Upper lobe of left lung (tissue), 6 donors: ENCODE measurements around the gene FIP1L1. TPM values are rescaled to one million over a fixed set of nuclear protein-coding genes. Genes with fewer than 3 reads are reported as not detected.

Experiments used
- ATAC-seq, 2 donors: fragments of 200-7000 bp; cut with Tn5 transposase; one replicate each; pipeline ENCODE4 v1.9.1; 2022; ENCODE audit warnings: mild to moderate bottlenecking in 2 of 2, moderate library complexity in 2 of 2; ENCODE audit not compliant: low FRiP score in 2 of 2
- DNase-seq, 2 donors: peaks; one replicate each; pipeline ENCODE4 v3.0.0-alpha.2; 2019 to 2020
- H3K27ac ChIP-seq, 4 donors: fragments of 200-600 bp; sonication (generic); one replicate each; pipeline ENCODE4 v1.5.1; 2016 to 2019
- H3K27me3 ChIP-seq, 4 donors: fragments of 200-600 bp; sonication (generic); one replicate each; pipeline ENCODE4 v1.5.1; 2017 to 2019
- H3K36me3 ChIP-seq, 4 donors: fragments of 200-600 bp; sonication (generic); one replicate each; pipeline ENCODE4 v1.5.1; 2016 to 2019
- H3K4me1 ChIP-seq, 4 donors: fragments of 200-600 bp; sonication (generic); one replicate each; pipeline ENCODE4 v1.5.1; 2018 to 2019
- H3K4me3 ChIP-seq, 4 donors: fragments of 200-600 bp; sonication (generic); one replicate each; pipeline ENCODE4 v1.5.1; 2017 to 2019; ENCODE audit warnings: mild to moderate bottlenecking in 2 of 4, moderate library complexity in 1 of 4
- H3K9me3 ChIP-seq, 4 donors: fragments of 200-600 bp; sonication (generic); one replicate each; pipeline ENCODE4 v1.5.1; 2018 to 2019
- EP300 ChIP-seq, 4 donors: sonication (generic); formaldehyde crosslinking; IDR thresholded peaks; one replicate each; pipeline ENCODE4 v1.5.1; 2017; ENCODE audit warnings: antibody characterized with exemption in 4 of 4, control low read depth in 2 of 4
- POLR2A ChIP-seq, 4 donors: fragments of 450-650 bp; IDR thresholded peaks; one replicate each; pipeline ENCODE4 v1.5.1; 2016 to 2017; ENCODE audit warnings: antibody characterized with exemption in 4 of 4, mild to moderate bottlenecking in 2 of 4
- POLR2AphosphoS5 ChIP-seq, 2 donors: sonication (generic); formaldehyde crosslinking; IDR thresholded peaks; one replicate each; pipeline ENCODE4 v1.5.1; 2017; ENCODE audit warnings: antibody characterized with exemption in 2 of 2
- WGBS, 2 donors: methylation state at CpG; one replicate each; pipeline ENCODE4 v1.1.5; 2017 to 2018; 5-methylcytosine and 5-hydroxymethylcytosine counted together
- total RNA-seq, 6 donors: library from RNA; depleted of rRNA in 4 of 6; stranded (reverse); fragments of >200 nt in 4 of 6; gene quantifications; one replicate each; pipeline versions ENCODE4 v1.1.0 to v1.2.1, GENCODE V29; 2016 to 2021
- TF ChIP-seq, protein P1 (sequence below), 6 experiments: fragments of 450-650 bp in 4 of 6; fragments of 200-600 bp in 2 of 6; sonication (generic) in 2 of 6; IDR thresholded peaks; one replicate each; pipeline ENCODE4 v1.5.1; 2016 to 2019; ENCODE audit warnings: antibody characterized with exemption in 6 of 6
- donor health status: DM: no; HTN: no; CAD: no; lungs with moderate emphysema.
- donor health status: DM: no; HTN: yes; CAD: no; lungs with severe emphysema.

FIP1L1 gene
- total RNA-seq, 6 donors from 2014 or later, result 30.0 to 67.9 (median 39.7) TPM

DNA sequence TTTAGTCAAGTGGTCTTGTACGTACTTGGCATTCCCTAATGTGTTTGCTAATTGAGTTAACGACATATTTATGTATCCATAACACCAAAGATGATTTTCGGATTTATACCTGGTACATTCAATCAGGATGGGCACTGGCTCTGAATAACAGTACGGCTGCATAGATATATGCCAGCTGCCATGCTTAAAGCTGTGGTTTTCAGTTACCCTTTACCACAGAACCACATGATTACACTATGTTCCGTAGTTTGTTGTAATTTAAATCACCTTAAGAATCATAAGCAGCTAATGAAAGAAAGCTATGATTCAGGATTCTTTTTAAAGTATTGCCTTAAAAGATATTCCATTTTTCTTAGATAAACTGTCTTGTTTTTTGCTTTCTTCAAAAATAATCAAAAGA is 53.6 kb downstream of the FIP1L1 start:
- H3K27ac ChIP-seq, result no peak overlapping the region
- no peak overlapping the region for H3K4me3 ChIP-seq
- DNase-seq, result no peak
- 74 to 76% methylated on average over 5 of the region's 5 CpGs for WGBS, 2 donors
- no peaks in the 10 kb centered on the region for H3K4me1 ChIP-seq
- no peaks in the 10 kb centered on the region for H3K27me3 ChIP-seq
- peaks cover 0 to 50% (median 11%) of the 10 kb centered on the region in 4 donors for H3K36me3 ChIP-seq
- TF ChIP-seq EP300 (IDR thresholded peaks at IDR 0.05) (no peak), POLR2AphosphoS5 (IDR thresholded peaks at IDR 0.05) (no peak)
- TF ChIP-seq, protein P1, sequence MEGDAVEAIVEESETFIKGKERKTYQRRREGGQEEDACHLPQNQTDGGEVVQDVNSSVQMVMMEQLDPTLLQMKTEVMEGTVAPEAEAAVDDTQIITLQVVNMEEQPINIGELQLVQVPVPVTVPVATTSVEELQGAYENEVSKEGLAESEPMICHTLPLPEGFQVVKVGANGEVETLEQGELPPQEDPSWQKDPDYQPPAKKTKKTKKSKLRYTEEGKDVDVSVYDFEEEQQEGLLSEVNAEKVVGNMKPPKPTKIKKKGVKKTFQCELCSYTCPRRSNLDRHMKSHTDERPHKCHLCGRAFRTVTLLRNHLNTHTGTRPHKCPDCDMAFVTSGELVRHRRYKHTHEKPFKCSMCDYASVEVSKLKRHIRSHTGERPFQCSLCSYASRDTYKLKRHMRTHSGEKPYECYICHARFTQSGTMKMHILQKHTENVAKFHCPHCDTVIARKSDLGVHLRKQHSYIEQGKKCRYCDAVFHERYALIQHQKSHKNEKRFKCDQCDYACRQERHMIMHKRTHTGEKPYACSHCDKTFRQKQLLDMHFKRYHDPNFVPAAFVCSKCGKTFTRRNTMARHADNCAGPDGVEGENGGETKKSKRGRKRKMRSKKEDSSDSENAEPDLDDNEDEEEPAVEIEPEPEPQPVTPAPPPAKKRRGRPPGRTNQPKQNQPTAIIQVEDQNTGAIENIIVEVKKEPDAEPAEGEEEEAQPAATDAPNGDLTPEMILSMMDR (IDR thresholded peaks at IDR 0.05), result no peak
- ATAC-seq, result no peak
- H3K9me3 ChIP-seq, result no peaks in the 10 kb centered on the region

DNA sequence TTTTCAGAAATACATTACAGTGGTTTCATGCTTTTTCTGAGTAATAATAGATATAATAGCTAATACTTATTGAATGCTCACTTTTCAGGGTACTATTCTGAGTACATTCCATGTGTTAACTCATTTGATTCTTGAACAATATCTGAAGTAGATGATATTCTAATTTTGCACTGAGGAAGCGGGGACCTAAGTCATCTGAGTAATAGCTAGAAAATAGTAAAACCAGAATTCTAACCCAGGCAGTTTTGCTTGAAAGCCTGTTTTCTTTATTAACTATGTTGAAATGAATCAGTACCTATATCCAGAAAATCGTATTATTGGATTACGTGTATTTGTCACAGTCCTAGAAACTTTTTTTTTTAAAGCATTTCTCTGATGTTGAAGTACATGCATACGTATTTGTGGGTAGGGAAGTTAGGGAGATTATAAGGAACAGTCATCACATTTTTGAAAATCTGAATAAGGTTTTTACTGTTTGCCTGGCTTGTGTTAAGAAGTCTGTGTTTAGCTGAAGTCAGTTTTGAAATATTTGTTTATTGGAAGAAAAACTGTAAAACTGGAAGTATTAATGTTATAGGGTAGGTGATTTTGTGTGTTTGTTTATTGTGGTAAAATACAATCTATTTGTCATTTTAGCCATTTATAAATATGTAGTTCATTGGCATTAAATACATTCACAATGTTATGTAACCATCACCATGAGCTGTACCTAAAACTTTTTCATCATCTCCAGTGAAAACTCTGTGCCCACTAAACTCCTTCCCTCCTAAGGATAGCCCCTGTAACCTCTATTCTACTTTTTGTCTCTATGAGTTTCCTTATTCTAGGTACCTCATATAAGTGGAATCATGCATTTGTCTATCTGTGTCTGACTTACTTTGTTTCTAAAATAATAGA is 55.3 kb downstream of the FIP1L1 start:
- WGBS, 2 donors, result 94 to 98% methylated on average over 4 of the region's 4 CpGs
- TF ChIP-seq EP300 (IDR thresholded peaks at IDR 0.05), result no peak
- TF ChIP-seq, protein P1 (IDR thresholded peaks at IDR 0.05), result no peak
- no peak for TF ChIP-seq POLR2AphosphoS5 (IDR thresholded peaks at IDR 0.05)
- no peak for TF ChIP-seq POLR2A (IDR thresholded peaks at IDR 0.05)
- no peak for ATAC-seq
- Histone ChIP-seq H3K9me3 (no peaks in the 10 kb centered on the region), H3K4me3 (no peak overlapping the region), H3K4me1 (no peaks in the 10 kb centered on the region), H3K27me3 (no peaks in the 10 kb centered on the region), H3K27ac (no peak overlapping the region), H3K36me3 (peaks cover 0 to 52% (median 10%) of the 10 kb centered on the region in 4 donors)
- DNase-seq, result no peak

DNA sequence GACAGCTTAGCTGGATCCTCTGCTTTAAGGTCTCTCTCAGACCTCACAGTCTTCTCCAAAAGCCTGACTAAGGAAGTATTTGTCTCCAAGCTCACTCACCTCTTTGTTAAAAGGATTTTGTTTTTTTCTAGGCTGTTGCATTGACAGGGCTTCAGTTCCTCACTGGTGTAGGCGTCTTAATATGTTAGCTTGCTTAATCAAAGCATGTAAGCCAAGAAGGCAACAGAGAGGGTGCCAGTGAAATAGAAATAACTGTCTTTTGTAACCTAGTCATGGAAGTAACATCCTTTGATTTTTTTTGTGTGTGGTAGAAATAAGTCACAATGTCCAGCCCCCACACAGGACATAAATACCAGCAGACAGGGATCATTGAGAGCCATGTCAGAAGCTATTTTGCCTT is 58.8 kb downstream of the FIP1L1 start:
- no peak for ATAC-seq
- H3K4me1 ChIP-seq, result no peaks in the 10 kb centered on the region
- peaks cover 0 to 34% (median 0%) of the 10 kb centered on the region in 4 donors for H3K36me3 ChIP-seq
- TF ChIP-seq EP300 (IDR thresholded peaks at IDR 0.05) (no peak), POLR2A (IDR thresholded peaks at IDR 0.05) (no peak), POLR2AphosphoS5 (IDR thresholded peaks at IDR 0.05) (no peak)
- no peaks in the 10 kb centered on the region for H3K9me3 ChIP-seq
- H3K4me3 ChIP-seq, result no peak overlapping the region
- WGBS, 2 donors, result 82 to 90% methylated on average over 1 of the region's 1 CpG
- H3K27me3 ChIP-seq, result no peaks in the 10 kb centered on the region
- no peak overlapping the region for H3K27ac ChIP-seq
- DNase-seq, result no peak

DNA sequence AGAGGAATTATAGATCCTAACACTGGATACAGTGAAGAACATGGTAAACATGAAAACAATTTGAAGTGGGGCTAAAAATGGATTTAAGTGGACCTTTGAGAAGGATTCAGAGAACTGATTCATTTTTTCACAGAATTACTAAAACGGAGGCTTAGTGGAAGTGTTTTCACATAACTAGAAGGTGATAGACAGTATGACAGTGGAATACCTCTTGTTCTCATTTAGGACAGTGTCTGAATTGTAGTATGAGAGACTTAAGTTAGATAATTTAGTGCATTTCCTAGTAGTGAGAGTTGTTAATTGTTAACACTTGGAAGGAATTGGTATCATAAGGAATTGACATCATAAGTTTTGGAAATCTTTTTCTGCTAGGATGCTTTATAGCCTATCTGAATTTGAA is 64.1 kb downstream of the FIP1L1 start:
- peaks cover 6 to 47% (median 10%) of the 10 kb centered on the region in 4 donors for H3K36me3 ChIP-seq
- no peaks in the 10 kb centered on the region for H3K4me1 ChIP-seq
- H3K27ac ChIP-seq, result no peak overlapping the region
- H3K9me3 ChIP-seq, result no peaks in the 10 kb centered on the region
- WGBS, 2 donors, result 58 to 69% methylated on average over 1 of the region's 1 CpG
- no peaks in the 10 kb centered on the region for H3K27me3 ChIP-seq
- H3K4me3 ChIP-seq, result no peak overlapping the region
- TF ChIP-seq POLR2AphosphoS5 (IDR thresholded peaks at IDR 0.05), result no peak
- TF ChIP-seq, protein P1 (IDR thresholded peaks at IDR 0.05), result no peak
- TF ChIP-seq POLR2A (IDR thresholded peaks at IDR 0.05), result no peak
- no peak for TF ChIP-seq EP300 (IDR thresholded peaks at IDR 0.05)
- ATAC-seq (no peak), DNase-seq (no peak)

DNA sequence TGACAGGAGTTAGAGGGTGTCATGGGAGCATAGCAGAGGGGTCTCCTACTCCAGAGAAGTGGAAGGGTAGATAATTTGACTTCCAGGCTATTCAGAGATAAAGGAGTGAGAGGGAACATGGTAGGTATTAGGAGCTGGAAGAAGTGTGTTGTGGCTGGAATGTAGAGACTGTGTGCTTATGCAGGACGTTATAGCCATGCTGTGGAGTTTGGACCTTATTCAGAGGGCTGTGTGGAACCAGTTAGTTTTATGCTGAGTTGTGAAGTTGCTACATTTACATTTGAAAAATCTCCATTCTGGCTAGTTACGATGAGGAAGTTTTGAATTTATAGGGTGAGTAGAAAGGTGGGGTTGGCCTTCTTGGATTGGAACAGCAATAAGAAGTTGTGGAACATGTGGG is 67.5 kb downstream of the FIP1L1 start:
- ATAC-seq (no peak), DNase-seq (no peak)
- Histone ChIP-seq H3K4me3 (no peak overlapping the region), H3K4me1 (no peaks in the 10 kb centered on the region), H3K27ac (no peak overlapping the region), H3K9me3 (no peaks in the 10 kb centered on the region), H3K36me3 (peaks cover 6 to 44% (median 10%) of the 10 kb centered on the region in 4 donors), H3K27me3 (no peaks in the 10 kb centered on the region)
- 95 to 100% methylated on average over 2 of the region's 2 CpGs for WGBS, 2 donors
- TF ChIP-seq EP300 (IDR thresholded peaks at IDR 0.05) (no peak), POLR2AphosphoS5 (IDR thresholded peaks at IDR 0.05) (no peak), POLR2A (IDR thresholded peaks at IDR 0.05) (no peak)
- TF ChIP-seq, protein P1 (IDR thresholded peaks at IDR 0.05), result no peak
